Activated T-cell treated with anti-CD3 and anti-CD28 coated beads, Interleukin-2, amount 50 U/mL, for 48 hours (primary cell): ENCODE results near the gene TBX21.

Experiments
- DNase-seq, 2 experiments: peaks; one replicate each; pipeline ENCODE4 v3.0.0-alpha.2; 2020

TBX21 gene

DNA sequence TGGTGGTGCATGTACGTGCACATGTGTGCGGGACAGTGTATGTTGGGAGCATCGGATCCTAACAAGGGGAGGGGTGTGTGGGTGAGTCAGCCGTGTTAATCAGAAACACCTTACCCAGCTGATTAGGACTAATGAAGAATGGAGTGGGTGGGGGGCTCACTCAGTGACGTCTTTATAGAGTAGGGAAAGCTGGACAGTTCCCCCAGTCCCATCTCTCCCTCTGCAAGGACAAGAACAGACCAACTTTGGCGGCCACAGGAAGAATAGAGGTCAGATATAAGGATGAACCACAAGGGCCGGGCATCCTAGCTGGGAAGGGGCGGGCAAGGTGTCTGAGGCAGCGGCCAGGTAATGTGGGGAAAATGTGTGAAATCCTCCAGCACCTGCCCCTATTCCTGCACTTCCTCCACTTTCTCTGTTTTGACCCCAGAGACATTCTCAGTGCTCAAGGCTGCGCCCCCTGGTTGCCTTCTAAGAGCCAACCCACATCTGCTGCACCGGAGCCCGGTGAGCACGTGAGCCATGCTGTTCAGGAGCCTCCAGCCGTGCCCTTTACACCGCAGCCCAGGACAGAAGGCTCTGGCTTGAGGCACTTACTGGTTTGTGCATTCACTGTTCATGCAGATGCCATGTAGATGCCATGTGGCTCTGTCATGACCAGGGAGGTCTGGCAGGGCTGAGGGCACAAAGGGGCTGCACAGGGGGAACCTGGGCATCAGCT lies 18.9 kb upstream of the TBX21 start:
- no peak for DNase-seq

DNA sequence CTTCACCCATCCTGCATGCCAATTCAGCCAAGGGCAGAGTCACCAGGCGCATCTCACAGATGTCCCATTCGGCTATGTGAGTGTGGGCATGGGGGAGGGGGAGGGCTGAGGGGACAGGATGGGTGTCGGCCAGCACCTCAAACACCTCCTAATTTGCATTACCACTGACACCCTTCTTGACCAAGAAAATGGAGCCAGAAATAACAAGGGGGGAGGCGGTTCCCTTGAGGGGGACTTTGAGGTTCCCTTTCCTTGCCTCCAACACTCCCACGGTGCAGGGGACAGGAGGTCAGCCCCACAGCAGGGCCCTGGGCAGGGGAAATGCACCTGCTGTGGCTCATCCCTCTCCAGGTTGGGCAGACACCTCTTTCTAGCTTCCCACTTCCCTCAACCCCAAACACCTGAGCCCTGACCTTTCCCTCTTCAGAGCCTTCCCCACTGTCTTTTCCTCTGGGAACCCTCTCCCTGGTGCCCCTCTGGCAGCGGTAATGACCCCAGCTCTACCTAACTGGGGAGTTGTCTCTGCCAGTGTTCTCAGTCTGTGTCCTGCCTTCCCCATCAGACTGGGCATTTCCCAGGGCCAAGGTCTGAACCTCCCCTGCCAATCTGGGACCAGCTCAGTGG lies 18.2 kb upstream of the TBX21 start:
- no peak for DNase-seq

DNA sequence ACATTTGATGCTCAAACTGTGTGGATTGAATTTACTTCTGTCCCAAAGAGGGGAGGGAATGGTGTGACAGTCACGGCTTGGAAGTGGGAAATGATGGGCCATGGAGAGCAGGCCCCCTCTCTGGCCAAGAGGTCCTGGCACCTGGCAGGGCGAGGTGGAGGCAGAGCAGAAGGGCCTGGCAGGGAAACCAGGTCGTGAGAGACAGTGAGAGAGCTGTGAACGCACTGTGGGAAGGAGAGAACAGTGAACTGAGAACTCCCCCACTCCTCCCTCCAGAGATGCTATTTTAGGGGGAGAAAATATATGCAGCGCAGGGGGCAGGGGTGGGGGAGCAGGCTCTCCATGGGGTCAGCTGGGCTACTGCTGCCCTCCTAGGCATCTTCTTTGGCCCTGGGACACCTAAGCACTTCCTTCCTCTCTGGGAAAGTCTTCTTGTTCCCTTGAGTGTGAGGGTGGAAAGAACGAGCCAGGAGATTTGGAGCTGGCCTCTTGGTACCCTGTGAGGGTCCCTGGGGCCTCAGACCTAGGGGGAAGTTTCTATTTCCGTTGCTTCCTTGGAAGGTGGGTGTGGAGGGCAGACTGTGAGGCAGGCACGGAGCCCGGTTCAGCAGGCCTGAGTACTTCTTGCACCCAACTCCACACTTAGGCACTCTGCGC lies 17.2 kb upstream of the TBX21 start:
- DNase-seq = no peak

DNA sequence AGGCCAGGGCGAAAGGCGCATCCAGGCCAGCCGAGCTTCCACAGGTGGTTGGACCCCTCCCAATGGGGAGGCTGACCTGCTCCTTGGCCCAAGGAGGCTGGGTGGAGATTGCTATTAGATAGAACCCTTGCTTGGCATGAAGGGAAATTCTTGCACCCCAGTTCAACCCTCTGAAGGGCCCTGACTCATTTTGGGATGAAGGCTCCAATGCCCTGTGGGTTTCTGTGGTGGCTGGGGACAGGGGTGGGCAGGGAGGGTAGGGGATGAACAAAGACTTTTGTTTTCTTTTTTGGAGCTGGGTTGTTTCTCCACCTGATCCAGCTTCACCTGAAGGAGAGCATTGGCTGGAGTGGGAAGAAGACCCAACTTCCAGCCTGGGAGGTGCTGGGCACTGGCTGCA lies 16.7 kb upstream of the TBX21 start:
- DNase-seq = no peak

DNA sequence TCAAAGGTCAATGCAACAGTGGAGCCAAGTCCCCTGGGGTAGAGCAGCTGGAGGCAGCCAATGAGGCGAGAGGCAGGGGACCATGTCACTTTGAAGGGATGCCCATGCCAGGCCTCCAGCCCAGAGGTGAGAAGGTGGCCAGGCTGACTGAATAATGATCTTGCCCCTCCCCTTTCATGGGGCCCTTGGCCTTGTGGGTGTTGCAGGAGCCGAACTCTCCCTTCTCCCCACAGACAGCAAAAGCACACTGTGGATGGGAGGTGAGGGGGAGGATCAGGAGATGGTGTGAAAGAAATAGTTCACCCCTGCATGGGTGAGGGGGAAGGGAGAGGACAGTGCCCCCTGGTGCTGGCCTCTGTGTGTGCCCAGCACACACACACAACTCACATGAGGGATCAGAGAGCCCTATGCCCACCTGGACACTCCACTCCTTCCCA lies 15.8 kb upstream of the TBX21 start:
- peak; percentile 67 to 72 for DNase-seq

- peak; percentile 67 to 70 for DNase-seq
Observed at GRCh38 chr17:47717979-47718621, 14.9 kb upstream of the TBX21 start.

GRCh38 chr17:47718634-47719405 lies 14.2 kb upstream of the TBX21 start:
- peak in 1 of 2 experiments; percentile 53 for DNase-seq

GRCh38 chr17:47719411-47720152 lies 13.5 kb upstream of the TBX21 start:
- DNase-seq = peak; percentile 89 to 90

DNA sequence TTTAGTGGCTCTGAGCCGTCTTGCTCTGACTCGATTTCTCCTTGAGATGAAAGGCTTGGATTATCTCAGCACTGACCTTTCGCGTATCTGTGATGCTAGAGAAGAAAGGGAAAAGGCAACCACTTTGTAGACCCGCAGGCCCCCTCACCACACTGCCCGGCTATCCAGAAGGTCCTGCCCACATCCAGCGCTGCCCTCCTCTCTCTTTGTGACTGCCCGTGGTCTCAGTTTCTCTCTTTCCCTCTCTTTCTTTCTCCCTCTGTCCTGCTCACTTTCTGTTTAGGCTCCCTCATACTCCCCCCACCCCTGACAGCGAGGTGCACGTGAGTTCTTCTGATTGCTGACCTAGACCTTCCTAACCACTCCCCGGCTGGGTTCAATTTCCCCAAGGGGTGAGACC lies 12.8 kb upstream of the TBX21 start:
- peak in 1 of 2 experiments; percentile 65 for DNase-seq

DNA sequence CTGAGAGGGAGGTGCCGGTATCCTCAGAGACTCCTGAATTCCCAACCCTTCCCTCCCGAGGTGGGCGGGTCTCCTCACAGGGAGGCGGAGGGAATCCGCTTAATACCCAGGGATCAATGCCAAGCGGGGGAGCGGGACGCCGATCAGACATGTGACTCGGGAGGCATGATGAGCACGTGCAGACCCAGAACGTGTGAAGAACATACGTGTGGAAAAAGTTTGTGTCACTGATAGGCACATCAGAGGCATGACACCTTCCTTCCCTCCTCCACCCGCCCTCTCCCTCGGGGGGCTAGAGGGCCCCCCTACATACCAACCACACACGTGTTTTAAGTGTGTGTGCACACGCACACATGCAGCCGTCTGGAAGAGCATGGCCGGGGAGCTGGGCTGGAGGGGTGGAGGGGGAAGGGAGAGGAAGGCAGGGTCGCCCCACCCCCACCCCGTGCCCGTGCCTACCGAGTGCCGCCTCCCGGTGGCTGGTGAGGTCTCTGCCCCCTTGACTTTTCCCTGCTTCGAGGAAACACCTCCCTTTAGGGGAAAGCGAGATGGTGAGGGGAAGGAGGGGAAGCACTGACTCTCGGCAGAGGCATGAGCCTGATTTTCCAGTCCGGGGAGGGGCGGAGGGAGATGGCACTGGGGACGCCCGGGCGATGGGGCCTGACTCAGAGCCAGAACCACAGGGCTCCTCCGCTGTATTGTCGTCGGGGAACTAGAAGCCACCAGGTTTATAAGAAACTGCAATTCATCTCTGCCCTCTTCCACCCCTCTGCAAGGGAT lies 12.1 kb upstream of the TBX21 start:
- peak; percentile 98 for DNase-seq

GRCh38 chr17:47721725-47722124 lies 11.3 kb upstream of the TBX21 start:
- peak in 1 of 2 experiments; percentile 58 for DNase-seq

DNA sequence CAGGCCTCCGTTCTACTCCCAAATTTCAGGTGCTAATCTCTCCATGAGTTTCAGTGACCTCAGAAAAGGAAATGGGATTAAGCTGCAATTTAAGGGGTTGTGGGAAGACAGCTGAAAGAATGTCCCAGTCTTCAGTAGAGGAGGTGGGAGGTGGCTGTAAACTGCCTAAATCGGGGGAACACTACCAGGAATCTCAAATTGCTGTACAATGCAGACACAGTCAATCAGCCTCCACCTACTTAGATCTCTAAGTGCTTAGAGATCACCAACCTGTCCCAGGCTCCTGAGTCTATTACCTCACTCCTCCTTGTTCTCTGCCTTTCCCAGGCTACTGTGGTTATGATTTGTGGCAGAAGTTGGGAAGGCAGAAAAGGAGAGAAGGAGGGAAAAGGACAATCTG lies 8.3 kb upstream of the TBX21 start:
- DNase-seq = no peak

DNA sequence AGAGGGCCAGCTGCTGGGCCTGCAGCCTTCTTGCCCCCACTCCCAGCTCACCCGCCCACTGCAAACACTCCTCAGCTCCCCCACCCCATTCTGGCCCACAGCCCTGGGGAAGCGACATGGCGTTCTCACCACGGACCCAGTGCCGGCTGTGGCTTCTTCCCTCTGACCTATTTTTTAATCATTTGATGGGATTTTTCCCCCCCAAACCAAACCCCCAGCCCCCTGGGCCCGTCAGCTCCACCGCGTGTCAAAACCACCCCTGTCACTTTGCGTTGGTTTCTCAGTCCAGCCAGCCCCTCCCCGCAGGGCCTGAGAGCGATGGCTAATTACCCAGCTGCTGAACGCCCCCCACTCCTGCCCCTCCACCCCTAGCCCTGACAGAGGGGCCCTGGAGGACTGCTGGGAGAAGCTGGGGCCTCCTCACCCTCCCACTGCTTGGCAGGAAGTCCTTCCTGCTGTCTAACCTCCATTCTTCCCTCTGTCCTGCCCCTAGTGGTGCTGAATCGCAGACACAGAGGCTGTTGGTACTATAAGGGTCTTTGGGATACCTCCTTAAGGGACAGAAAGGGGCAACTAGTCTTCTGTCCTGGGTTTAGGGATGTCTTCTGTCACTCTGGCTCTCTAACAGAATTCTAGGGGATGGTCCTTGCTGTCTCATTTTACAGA lies 7.5 kb upstream of the TBX21 start:
- no peak for DNase-seq

DNA sequence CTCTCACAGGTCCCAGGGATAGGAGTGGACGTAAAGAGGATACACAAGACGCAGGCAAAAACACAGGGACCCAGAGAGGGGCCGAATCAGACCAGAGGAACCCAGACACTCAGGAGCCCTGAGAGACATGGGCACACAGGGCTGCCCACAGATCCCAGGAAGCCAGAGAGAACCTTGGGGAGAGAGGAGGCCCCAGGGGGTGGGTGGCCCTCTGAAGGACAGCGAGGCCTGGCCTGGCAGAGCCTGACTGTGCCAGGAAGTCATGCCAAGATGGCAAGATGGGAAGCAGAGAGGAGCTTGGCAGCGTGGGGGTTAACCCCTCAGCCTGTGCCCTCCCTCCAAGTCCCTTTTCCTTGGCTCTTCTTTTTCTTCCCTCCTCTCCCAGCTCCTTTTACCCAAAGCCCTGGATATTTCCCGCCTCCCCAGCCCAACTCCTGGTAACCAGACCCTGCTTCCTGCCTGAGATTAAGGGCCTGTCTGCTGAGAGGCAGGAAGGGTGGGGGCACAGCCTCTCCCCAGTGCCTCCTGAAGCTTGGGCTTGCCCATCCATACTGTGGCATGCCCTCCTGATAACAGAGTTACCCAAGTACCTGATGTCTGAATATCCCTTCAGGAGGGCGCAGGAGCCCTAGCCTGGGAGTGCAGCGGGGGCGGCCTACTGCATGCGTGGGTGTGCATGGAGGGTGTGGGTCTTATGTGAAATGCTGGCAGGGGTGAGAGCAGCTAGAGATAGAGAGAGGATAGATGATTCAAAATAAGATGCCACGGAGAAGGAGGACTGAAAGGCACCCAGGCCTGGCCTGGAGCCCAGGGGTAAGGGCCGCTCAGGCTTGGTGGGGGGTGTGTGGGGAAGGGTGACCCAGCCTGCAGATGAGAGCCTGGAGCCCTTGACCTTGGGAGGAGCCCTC lies 6.0 kb upstream of the TBX21 start:
- DNase-seq = peak; percentile 22 to 24

DNA sequence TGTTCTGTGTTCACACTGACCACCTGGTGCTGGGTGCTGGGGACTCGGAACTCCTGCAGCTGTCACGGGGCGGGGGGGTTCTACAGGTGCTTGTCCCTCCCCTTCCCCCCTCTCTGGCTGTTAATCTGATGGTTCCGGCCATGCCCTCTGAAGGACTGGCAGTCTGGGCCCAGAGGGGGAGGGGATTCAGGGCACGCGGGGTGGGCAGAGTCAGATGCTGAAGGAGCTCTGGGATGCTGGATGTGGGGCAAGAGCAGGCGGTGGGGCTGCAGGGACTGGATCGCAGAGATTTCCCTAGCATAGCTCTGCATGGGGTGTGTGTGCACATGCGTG lies 5.4 kb upstream of the TBX21 start:
- peak; percentile 15 to 16 for DNase-seq

DNA sequence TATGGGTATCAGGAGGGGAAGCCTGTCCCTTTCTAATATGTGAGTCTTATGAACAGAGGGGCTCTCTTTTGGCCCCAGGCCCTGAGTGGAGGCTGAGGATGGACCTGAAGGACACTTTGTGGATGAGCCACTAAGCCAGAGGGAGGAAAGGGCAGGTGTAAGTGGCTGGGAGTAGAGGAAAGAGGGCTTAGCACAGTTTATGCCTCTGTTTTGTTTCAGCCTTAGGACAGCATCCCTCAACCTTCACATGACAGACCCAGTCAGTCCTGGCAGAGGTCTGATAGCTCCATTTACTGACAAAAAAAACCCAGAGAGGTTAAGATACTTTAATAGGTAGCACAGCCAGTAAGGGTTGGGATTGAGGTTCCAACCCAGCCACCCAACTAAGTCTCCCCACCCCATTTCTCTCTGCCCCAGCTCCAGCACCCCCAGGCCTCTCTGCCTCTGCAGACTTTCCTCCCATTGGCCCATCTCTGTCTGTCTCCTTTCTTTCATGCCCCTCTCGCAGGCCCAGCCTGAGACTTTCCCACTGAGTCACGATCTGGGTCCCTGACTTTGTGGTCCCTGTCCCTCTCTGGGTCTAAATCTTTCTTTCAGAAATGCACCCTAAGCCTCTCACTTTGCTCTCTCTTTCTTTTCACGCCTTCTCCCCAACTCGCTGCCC lies 4.7 kb upstream of the TBX21 start:
- peak; percentile 38 to 39 for DNase-seq

DNA sequence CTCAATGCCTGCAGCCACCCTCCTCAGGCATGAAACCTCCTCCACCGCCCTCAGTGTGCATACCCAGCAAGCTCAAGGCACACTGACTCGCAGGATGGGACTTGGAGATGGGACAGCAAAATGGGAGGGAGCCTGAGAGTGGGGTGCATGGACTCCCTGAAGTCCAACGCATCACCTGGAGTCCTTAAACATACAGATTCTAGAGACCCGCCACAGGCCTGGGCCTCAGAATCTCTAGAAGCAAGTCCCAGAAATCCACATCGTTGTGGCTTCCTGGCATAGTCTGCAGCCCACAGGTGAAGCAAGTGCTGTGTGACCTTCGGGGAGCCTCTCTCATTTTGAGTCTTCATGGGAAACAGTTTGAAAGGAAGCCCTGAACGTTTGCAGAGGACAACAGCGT lies 3.6 kb upstream of the TBX21 start:
- peak; percentile 48 to 50 for DNase-seq

DNA sequence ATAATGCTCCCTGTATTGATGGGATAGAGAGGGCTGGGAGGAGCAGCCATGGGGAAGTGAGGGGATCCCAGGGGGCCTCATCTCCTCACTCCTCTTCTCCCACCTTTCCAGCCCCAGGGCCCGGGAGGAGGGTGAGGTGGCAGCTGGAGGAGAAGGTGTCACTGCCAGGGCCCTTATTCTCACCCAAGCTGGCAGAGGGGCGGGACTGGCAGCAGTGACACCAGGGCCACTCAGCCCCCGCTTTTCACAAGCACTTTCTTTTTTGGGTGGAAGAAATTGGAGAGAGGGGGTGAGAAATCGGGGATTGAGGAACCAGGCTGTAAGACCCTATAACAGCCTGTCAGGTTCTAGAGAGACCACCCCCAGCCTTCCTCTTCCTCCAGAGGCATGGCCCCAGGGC lies 2.4 kb upstream of the TBX21 start:
- peak in 1 of 2 experiments; percentile 26 for DNase-seq

- peak in 1 of 2 experiments; percentile 36 for DNase-seq
Observed at GRCh38 chr17:47731396-47731795, 1.6 kb upstream of the TBX21 start.
